A549 (cell line): ENCODE results near the gene STN1. TPM values are rescaled to one million over a fixed set of nuclear protein-coding genes. Genes with fewer than 3 reads are reported as not detected.
A peak's percentile ranks its signal among the peaks of the same experiment; 100 is the strongest.

ENCODE experiments used
- ATAC-seq, 2 experiments: fragments of 200-7000 bp in 1 of 2; fragments of >200 bp in 1 of 2; cut with Nextera tagmentation in 1 of 2; cut with Tn5 transposase in 1 of 2; 3 replicates each; pipeline versions ENCODE4 v1.8.0 to v1.9.1; 2018 to 2020; ENCODE audit warnings: mild to moderate bottlenecking in 1 of 2, moderate library complexity in 1 of 2
- CTCF ChIA-PET: fragments of 300-600 bp; sonication (Branson Sonifier 250); formaldehyde crosslinking; extraction: SDS; loops from one replicate; lab custom pipeline; 2021; ENCODE audit warnings: antibody characterized with exemption, inconsistent platforms; lab: Yijun Ruan, JAX
- POLR2A ChIA-PET: fragments of 350-600 bp; formaldehyde crosslinking; extraction: SDS; loops from one replicate; lab custom pipeline; 2021; ENCODE audit warnings: antibody characterized with exemption, inconsistent platforms; lab: Yijun Ruan, JAX
- DNase-seq, 2 experiments: peaks; one replicate each; pipeline versions ENCODE4 v3.0.0 to v3.0.0-alpha.2; 2011 to 2016; ENCODE audit warnings: low read depth in 1 of 2, low spot score in 1 of 2
- FAIRE-seq: peaks from 2 replicates; lab custom pipeline; 2011; peaks lifted over from hg19 to GRCh38; lab: Jason Lieb, UNC
- H3K27ac ChIP-seq, 2 experiments: fragments of >200 bp; sonication (Bioruptor Twin); formaldehyde crosslinking; 3 replicates each; pipeline ENCODE4 v1.5.1; 2016 to 2017
- H3K4me1 ChIP-seq: fragments of >200 bp; sonication (Bioruptor Twin); formaldehyde crosslinking; 3 replicates; pipeline ENCODE4 v1.6.1; 2016
- H3K4me2 ChIP-seq: fragments of >200 bp; sonication (Bioruptor Twin); formaldehyde crosslinking; 3 replicates; pipeline ENCODE4 v1.6.1; 2016
- H3K4me3 ChIP-seq: fragments of >200 bp; sonication (Bioruptor Twin); formaldehyde crosslinking; 3 replicates; pipeline ENCODE4 v1.5.1; 2016
- H3K9me3 ChIP-seq: fragments of >200 bp; sonication (Bioruptor Twin); formaldehyde crosslinking; 3 replicates; pipeline ENCODE4 v1.6.1; 2016
- BHLHE40 ChIP-seq: IDR thresholded peaks from 2 replicates; pipeline ENCODE4 v1.6.1; 2012; ENCODE audit warnings: low read depth, low read length, inconsistent platforms
- CEBPB ChIP-seq, 2 experiments: fragments of >200 bp in 1 of 2; sonication (Bioruptor Twin) in 1 of 2; formaldehyde crosslinking in 1 of 2; IDR thresholded peaks; 2 replicates each; pipeline ENCODE4 v1.6.1; 2012 to 2016
- CHD4 ChIP-seq: fragments of 200-600 bp; sonication (generic); IDR thresholded peaks from 2 replicates; pipeline ENCODE4 v1.6.1; 2016; ENCODE audit warnings: antibody characterized with exemption, mild to moderate bottlenecking, borderline replicate concordance
- ESRRA ChIP-seq: fragments of 150-350 bp; IDR thresholded peaks from 2 replicates; pipeline ENCODE4 v1.6.1; 2014; ENCODE audit warnings: mild to moderate bottlenecking, low read length, borderline replicate concordance
- FOSL2 ChIP-seq, 2 experiments: fragments of 450-650 bp in 1 of 2; fragments of >200 bp in 1 of 2; sonication (Bioruptor Twin) in 1 of 2; formaldehyde crosslinking; IDR thresholded peaks; 2 replicates each; pipeline versions ENCODE4 v1.5.0 to v1.6.1; 2016 to 2020; ENCODE audit warnings: mild to moderate bottlenecking in 1 of 2, moderate library complexity in 1 of 2
- GATA3 ChIP-seq: IDR thresholded peaks from 2 replicates; pipeline ENCODE4 v1.6.1; 2012; ENCODE audit warnings: borderline replicate concordance
- HDAC2 ChIP-seq: fragments of 200-600 bp; sonication (generic); IDR thresholded peaks from 2 replicates; pipeline ENCODE4 v1.6.1; 2016
- HEYL ChIP-seq: fragments of 250-450 bp; sonication (Bioruptor Pico); IDR thresholded peaks from 2 replicates; pipeline ENCODE4 v1.8.0; 2021; ENCODE audit warnings: mild to moderate bottlenecking, moderate library complexity
- HOXB5 ChIP-seq: fragments of 250-450 bp; sonication (Bioruptor Pico); IDR thresholded peaks from 2 replicates; pipeline ENCODE4 v1.5.0; 2020; ENCODE audit warnings: mild to moderate bottlenecking, moderate library complexity
- JUNB ChIP-seq: fragments of >200 bp; sonication (Bioruptor Twin); formaldehyde crosslinking; IDR thresholded peaks from 2 replicates; pipeline ENCODE4 v1.6.1; 2016
- NFE2L2 ChIP-seq: fragments of 150-350 bp; conservative IDR thresholded peaks from 2 replicates; pipeline ENCODE4 v1.6.1; 2014; ENCODE audit warnings: low read length
- RARB ChIP-seq: fragments of 250-450 bp; sonication (Bioruptor Pico); IDR thresholded peaks from 2 replicates; pipeline ENCODE4 v1.8.0; 2021; ENCODE audit warnings: mild to moderate bottlenecking, moderate library complexity
- RNF2 ChIP-seq: fragments of 200-600 bp; sonication (generic); IDR thresholded peaks from 2 replicates; pipeline ENCODE4 v1.6.1; 2016; ENCODE audit warnings: low read depth, mild to moderate bottlenecking, antibody characterized with exemption, moderate library complexity, borderline replicate concordance
- TFCP2L1 ChIP-seq: fragments of 250-450 bp; sonication (Bioruptor Pico); IDR thresholded peaks from 2 replicates; pipeline ENCODE4 v1.5.0; 2021; ENCODE audit warnings: mild to moderate bottlenecking
- ZC3H11A ChIP-seq: fragments of 450-650 bp; IDR thresholded peaks from 2 replicates; pipeline ENCODE4 v1.6.1; 2014; ENCODE audit warnings: antibody characterized with exemption, mild to moderate bottlenecking
- ZNF302 ChIP-seq: fragments of 250-450 bp; sonication (Bioruptor Pico); IDR thresholded peaks from 2 replicates; pipeline ENCODE4 v1.9.0; 2021; ENCODE audit warnings: inconsistent platforms, mild to moderate bottlenecking, moderate library complexity
- ZSCAN20 ChIP-seq: fragments of 250-450 bp; sonication (Bioruptor Pico); IDR thresholded peaks from 2 replicates; pipeline ENCODE4 v1.8.0; 2022; ENCODE audit warnings: mild to moderate bottlenecking, moderate library complexity
- WGBS: methylation state at CpG from one replicate; pipeline ENCODE4 v1.1.6; 2017; ENCODE audit errors: missing lambda C conversion rate; 5-methylcytosine and 5-hydroxymethylcytosine counted together
- polyA plus RNA-seq, 4 experiments: library from polyadenylated mRNA; depleted of rRNA in 3 of 4; stranded (reverse); fragments of >200 nt; fragmentation: RNase III in 1 of 4; extraction: RNeasy Plus Mini Kit Qiagen cat#74134 plus additional on column Dnase treatment in 1 of 4; gene quantifications; 2 replicates in 3 of 4; 3 replicates in 1 of 4; pipeline ENCODE4 v1.2.3, GENCODE V29; 2011 to 2017
- TF ChIP-seq, protein P1 (sequence below): fragments of 200-600 bp; sonication (generic); IDR thresholded peaks from 2 replicates; pipeline ENCODE4 v1.6.1; 2016; ENCODE audit warnings: antibody characterized with exemption, mild to moderate bottlenecking, moderate library complexity
- TF ChIP-seq, protein P2 (sequence below): IDR thresholded peaks from 2 replicates; pipeline ENCODE4 v1.6.1; 2012

STN1 gene
- polyA plus RNA-seq, 2 of the 4 experiments (the other 2 are of a cell fraction) = 17.1 to 34.5 TPM

DNA sequence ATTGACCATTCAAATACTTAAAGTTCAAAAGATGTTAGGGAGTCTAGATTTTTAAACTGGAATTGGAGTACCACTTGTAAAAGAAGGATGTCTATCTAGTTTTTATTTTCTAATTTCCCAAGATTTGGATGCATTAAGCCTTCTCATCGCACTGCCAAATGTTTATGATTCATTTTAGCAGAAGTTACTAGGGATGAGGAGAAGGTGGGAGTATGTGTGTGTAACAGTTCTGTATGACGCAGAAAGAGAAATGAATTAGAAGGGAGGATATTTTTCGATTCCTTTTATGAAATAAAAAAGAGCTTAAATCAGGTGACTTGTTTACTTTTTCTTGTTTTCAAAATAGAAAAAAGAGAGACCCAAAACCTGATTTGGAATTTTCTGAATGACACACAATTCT, 42.1 kb upstream of the STN1 start:
- Histone ChIP-seq H3K9me3 (no peaks in the 10 kb centered on the region), H3K4me2 (no peak overlapping the region), H3K27ac (no peak overlapping the region), H3K4me1 (no peaks in the 10 kb centered on the region), H3K4me3 (no peak overlapping the region)
- FAIRE-seq = no peak
- no peak for DNase-seq
- CTCF ChIA-PET = no interaction called here
- no peak for ATAC-seq
- 61% methylated on average over 3 of the region's 3 CpGs for WGBS
- POLR2A ChIA-PET = no interaction called here
- TF ChIP-seq RNF2 = no peak
- TF ChIP-seq JUNB = no peak
- TF ChIP-seq ZSCAN20 (CRISPR knock-in tag) = no peak
- TF ChIP-seq CEBPB (IDR thresholded peaks at IDR 0.05) = no peak
- TF ChIP-seq, protein P1, sequence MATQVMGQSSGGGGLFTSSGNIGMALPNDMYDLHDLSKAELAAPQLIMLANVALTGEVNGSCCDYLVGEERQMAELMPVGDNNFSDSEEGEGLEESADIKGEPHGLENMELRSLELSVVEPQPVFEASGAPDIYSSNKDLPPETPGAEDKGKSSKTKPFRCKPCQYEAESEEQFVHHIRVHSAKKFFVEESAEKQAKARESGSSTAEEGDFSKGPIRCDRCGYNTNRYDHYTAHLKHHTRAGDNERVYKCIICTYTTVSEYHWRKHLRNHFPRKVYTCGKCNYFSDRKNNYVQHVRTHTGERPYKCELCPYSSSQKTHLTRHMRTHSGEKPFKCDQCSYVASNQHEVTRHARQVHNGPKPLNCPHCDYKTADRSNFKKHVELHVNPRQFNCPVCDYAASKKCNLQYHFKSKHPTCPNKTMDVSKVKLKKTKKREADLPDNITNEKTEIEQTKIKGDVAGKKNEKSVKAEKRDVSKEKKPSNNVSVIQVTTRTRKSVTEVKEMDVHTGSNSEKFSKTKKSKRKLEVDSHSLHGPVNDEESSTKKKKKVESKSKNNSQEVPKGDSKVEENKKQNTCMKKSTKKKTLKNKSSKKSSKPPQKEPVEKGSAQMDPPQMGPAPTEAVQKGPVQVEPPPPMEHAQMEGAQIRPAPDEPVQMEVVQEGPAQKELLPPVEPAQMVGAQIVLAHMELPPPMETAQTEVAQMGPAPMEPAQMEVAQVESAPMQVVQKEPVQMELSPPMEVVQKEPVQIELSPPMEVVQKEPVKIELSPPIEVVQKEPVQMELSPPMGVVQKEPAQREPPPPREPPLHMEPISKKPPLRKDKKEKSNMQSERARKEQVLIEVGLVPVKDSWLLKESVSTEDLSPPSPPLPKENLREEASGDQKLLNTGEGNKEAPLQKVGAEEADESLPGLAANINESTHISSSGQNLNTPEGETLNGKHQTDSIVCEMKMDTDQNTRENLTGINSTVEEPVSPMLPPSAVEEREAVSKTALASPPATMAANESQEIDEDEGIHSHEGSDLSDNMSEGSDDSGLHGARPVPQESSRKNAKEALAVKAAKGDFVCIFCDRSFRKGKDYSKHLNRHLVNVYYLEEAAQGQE = no peak
- TF ChIP-seq, protein P2, sequence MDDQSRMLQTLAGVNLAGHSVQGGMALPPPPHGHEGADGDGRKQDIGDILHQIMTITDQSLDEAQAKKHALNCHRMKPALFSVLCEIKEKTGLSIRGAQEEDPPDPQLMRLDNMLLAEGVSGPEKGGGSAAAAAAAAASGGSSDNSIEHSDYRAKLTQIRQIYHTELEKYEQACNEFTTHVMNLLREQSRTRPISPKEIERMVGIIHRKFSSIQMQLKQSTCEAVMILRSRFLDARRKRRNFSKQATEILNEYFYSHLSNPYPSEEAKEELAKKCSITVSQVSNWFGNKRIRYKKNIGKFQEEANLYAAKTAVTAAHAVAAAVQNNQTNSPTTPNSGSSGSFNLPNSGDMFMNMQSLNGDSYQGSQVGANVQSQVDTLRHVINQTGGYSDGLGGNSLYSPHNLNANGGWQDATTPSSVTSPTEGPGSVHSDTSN = no peak
- no peak for TF ChIP-seq ZNF302 (CRISPR knock-in tag)
- no peak for TF ChIP-seq ESRRA
- no peak for TF ChIP-seq TFCP2L1 (CRISPR knock-in tag)
- no peak for TF ChIP-seq HOXB5 (CRISPR knock-in tag)

DNA sequence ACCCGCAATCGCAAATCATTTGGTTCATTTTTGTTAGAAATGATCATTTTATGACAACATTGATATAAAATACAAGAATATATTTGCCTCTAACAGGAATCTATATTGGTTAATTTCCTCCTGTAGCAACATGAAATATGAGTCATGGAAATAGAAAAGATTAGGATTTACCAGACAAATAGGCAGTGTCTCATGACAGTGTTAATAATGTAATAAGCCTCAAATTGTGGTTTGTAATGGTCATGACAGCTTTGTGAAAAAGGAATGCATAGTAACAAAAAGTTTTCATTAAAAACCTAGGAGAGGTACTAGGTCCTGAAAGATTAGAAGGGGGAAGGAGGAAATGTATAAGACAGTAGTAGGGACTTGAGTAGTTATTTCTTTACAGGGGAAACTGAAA, 41.0 kb upstream of the STN1 start:
- Histone ChIP-seq H3K9me3 (peaks cover 4% of the 10 kb centered on the region; the same call in 1 of the 3 replicates), H3K27ac (no peak overlapping the region), H3K4me1 (no peaks in the 10 kb centered on the region), H3K4me2 (no peak overlapping the region), H3K4me3 (no peak overlapping the region)
- CTCF ChIA-PET = no interaction called here
- DNase-seq (no peak), FAIRE-seq (no peak), ATAC-seq (no peak)
- no peak for TF ChIP-seq FOSL2 (IDR thresholded peaks at IDR 0.05)
- peak; percentile 26; the same call in 1 of the 2 replicates for TF ChIP-seq FOSL2 (CRISPR knock-in tag; IDR thresholded peaks at IDR 0.05)
- TF ChIP-seq CHD4 = no peak
- POLR2A ChIA-PET = no interaction called here
- 87% methylated on average over 2 of the region's 2 CpGs for WGBS

DNA sequence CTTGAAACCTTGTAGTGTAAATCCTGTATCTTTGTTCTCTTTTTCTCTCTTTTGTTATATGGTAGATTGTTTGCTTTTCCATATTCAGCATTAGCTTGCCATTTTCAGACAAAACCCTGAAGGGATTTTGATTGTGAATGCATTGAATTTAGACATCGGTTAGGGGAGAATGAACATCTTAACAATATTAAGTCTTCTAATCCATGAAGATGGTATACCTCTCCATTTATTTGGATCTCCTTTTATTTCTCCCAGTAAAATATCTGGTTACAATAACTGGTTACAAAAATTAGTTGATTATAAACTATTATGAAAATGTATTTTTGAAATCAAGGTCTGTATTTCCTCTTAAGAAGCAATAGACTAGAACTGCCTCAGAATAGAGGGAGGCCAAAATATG, 36.6 kb upstream of the STN1 start:
- H3K4me3 ChIP-seq = no peak overlapping the region
- H3K4me2 ChIP-seq = no peak overlapping the region
- WGBS = 92% methylated on average over 1 of the region's 1 CpG
- H3K4me1 ChIP-seq = no peaks in the 10 kb centered on the region
- POLR2A ChIA-PET = no interaction called here
- H3K27ac ChIP-seq = no peak overlapping the region
- DNase-seq (no peak), FAIRE-seq (no peak), ATAC-seq (no peak)
- TF ChIP-seq TFCP2L1 (CRISPR knock-in tag) (no peak), ESRRA (no peak), GATA3 (no peak), HEYL (CRISPR knock-in tag) (no peak), HDAC2 (no peak), NFE2L2 (no peak), ZC3H11A (no peak), RARB (CRISPR knock-in tag) (no peak), HOXB5 (CRISPR knock-in tag) (no peak), CHD4 (no peak), BHLHE40 (no peak)
- TF ChIP-seq, protein P2 = no peak
- H3K9me3 ChIP-seq = peaks cover 4% of the 10 kb centered on the region; the same call in 1 of the 3 replicates
- CTCF ChIA-PET = no interaction called here
